ENCODE results near the gene TMEM43.

DNA sequence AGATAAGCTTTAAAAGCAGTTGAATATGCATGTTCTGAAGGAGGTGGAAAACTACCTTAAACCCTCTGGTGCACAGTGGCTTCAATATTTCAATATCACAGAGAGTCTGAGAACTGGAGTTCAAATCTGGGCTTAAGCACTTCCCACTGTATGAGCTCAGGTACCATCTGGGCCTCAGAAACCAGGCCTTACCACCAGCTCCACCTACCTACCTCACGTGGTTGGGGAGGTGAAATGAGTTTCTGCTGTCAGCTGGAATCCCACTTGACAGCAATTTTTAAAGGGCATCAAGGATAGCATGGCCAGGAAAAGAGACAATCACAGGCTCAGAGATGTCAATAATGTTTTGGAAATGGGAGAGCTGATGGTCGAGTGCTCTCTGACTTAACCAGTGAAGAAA, 5.2 kb upstream of the TMEM43 start:
- no peak for TF ChIP-seq TOE1 (CRISPR knock-in tag; IDR thresholded peaks at IDR 0.05)
- TF ChIP-seq CCAR2 (optimal IDR thresholded peaks at IDR 0.05; ENCODE audit: low read depth, low read length): no peak
- TF ChIP-seq ZSCAN5A (CRISPR knock-in tag; IDR thresholded peaks at IDR 0.05; ENCODE audit: borderline replicate concordance): no peak
- no peak for TF ChIP-seq EP300 (IDR thresholded peaks at IDR 0.05; ENCODE audit: low read depth in 2 of 2, low read length in 2 of 2)
- TF ChIP-seq EP300 (CRISPR knock-in tag; IDR thresholded peaks at IDR 0.05; ENCODE audit: borderline replicate concordance): no peak
- TF ChIP-seq TCF12 (IDR thresholded peaks at IDR 0.05): no peak
- TF ChIP-seq TCF12 (CRISPR knock-in tag; IDR thresholded peaks at IDR 0.05): no peak
- no peak for TF ChIP-seq ZNF644 (CRISPR knock-in tag; IDR thresholded peaks at IDR 0.05; ENCODE audit: low read depth)
- TF ChIP-seq SSRP1 (CRISPR knock-in tag; IDR thresholded peaks at IDR 0.05): no peak
- no peak for TF ChIP-seq SPEN (CRISPR knock-in tag; IDR thresholded peaks at IDR 0.05; ENCODE audit: low read depth)
- TF ChIP-seq ZMYM2 (CRISPR knock-in tag; IDR thresholded peaks at IDR 0.05): no peak
- no peak for TF ChIP-seq POLR2AphosphoS5 (IDR thresholded peaks at IDR 0.05; ENCODE audit: low read depth, low read length)
- TF ChIP-seq JUN (CRISPR knock-in tag; IDR thresholded peaks at IDR 0.05): no peak
- TF ChIP-seq CREB3 (CRISPR knock-in tag; IDR thresholded peaks at IDR 0.05): no peak
- TF ChIP-seq DPF2 (CRISPR knock-in tag; IDR thresholded peaks at IDR 0.05; ENCODE audit: borderline replicate concordance, low read depth): no peak
- TF ChIP-seq ZNF747 (CRISPR knock-in tag; IDR thresholded peaks at IDR 0.05; ENCODE audit: borderline replicate concordance): no peak
